GM19099 (cell line): ENCODE results near the gene SLC22A5.
A peak's percentile ranks its signal among the peaks of the same experiment; 100 is the strongest.

Source experiments
- POLR2A ChIP-seq: IDR thresholded peaks from 3 replicates; pipeline ENCODE4 v1.6.1; 2011; ENCODE audit warnings: low read depth; ENCODE audit not compliant: insufficient read length; ENCODE audit errors: extremely low read depth

Gene SLC22A5

DNA sequence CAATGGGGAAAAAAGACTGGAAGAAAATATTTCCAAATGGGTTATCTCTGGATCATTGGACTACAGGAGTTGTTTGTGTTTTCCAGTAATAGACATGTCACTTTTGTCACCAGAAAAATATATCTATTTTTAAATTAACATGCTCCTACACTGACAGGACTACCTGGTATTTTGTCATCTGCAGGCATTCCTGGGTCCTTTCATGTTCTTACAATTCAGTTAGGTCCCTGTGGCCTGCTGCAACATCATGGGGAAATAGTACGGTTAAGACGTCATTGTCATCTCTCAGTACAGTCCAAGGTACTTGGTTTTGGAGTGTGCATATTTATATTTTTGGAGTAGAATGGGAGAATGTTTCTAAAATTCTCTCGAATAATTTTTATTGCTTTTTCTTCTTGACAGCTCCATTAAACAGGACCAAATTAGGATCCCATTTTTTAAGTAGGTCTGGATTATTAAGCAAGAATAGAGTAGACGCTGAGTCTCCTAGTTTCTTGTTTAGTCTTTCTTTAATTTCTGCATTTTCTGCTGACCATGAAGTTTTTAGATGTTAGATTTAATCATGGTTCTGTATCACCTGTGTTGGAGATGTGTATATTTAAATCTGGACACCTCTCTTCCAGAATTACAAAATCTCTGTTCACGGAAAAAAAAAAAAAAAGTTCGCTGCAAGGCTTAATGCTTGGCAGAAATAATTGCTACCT is 46.9 kb downstream of the SLC22A5 start:
- no peak for TF ChIP-seq POLR2A

DNA sequence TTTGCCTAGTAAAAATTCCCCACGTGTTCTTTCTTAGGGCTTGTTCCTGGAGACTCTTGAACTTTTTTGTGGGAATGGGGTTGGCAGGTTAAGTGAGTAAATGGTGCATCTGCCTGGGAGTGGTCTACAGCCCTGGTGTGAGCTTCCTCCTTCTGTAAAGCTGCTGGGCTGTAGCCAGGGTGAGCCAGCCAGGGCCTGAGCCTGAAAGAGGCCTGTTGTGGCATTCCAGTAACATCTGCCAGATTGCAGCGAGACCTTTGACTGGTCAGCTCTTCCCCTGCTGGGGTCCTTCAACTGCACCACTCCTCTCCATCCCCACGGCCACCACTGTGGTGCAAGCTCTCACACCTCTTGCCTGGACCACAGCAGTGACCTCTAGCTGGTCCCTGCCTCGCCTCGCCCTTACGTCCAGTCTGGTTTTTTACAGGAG is 47.5 kb downstream of the SLC22A5 start:
- TF ChIP-seq POLR2A: no peak

DNA sequence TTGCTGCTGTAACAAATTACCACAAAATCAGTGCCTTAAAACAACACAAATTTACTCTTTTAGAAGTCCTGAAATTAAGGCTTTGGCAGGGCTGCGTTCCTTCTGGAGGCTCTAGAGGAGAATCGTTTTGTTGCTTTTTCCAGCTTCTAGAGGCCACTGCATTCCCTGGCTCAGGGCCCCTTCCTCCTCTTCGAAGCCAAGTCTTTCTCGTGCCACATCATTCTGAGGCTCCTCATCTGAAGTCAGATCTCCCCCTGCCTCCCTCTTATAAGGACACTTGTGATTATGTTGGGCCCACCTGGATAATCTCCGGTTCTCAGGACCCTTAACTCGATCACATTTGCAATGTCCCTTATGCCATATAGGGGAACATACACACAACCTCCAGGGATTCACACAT is 48.0 kb downstream of the SLC22A5 start:
- no peak for TF ChIP-seq POLR2A

DNA sequence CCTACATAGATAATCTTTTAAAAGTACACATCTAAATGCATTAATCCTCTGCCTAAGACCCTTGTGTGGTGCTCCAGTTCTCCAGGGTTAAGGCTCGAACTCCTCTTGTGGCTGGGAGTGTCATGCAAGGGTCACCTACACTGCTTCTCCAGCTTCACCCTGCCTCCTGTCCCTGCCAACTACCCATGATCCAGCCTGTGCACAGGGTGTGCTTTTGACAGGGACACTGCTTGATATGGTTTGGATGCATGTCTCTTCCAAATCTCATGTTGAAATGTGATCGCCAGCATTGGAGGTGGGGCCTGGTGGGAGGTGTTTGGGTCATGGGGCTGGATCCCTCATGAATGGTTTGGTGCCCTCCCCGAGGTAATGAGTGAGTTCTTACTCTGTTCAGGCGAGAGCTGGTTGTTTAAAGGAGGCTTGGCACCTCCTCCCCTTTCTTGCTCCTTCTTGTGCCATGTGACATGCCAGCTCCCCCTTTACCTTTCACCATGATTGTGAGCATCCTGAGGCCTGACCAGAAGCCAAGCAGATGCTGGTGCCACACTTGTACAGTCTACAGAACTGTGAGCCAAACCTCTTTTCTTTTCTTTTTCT is 48.5 kb downstream of the SLC22A5 start:
- no peak for TF ChIP-seq POLR2A

DNA sequence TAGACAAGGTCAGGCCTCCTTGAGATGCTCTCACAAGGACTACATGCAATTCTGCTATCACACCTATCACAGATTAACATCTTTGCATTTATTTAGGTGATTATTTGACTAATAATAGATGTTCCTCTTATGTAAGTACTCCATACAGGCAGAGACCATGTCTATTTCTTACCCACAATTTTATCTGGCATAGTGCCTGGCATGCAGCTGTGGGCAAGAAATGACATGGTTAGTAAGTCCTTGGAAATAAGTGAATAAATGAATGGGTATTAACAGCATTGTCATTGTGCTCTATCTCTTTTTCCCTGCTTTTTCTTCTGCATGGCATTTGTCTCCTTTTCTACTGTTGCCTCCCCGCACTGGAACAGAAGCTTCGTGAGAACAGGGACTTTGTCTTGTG is 49.4 kb downstream of the SLC22A5 start:
- TF ChIP-seq POLR2A: no peak

DNA sequence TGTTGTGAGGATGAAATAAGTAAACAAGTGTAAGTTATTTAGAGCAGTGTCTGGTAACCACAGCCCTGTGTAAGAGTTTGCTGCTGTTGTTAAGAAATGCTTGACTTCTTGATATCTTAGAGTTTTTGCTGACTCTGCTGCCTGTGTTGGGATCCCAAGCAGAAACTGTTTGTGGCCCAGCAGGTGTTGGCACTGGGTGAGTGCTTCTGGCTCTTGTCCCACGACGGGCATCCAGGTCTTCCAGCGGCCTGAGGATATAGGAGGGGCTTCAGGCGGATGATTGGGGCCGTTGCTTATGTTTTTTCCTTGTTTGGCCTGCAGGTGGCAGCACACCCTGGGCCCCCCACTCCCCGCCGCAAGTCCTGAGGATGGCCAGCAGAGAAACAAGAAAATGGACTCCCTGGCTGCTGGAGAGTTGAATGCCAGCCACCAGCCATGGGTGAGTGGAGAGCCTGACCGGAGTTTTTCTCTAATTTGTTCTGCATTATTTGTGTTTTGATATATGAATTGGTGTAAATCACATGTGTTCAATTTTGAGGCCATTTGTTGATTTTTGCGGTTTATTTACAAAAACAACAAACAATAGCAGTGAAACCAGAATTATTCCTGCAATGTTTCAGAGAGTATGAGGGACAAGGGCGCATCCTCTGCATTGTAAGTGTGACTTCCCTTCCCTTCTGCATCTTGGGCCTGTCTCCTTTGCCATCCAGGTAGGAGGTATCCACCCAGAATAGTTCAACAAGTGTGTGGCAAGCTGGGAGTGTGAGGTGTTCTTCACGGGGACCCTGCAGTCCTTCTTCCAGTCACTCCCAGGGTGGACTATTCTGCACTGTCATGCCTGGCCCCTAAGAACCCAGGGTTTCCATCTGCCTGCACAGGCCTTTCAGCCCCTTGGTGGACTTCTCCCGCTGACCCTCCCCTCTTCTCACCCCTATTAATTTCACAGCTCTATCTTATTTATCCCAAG is 50.3 kb downstream of the SLC22A5 start:
- TF ChIP-seq POLR2A: peak; percentile 15

DNA sequence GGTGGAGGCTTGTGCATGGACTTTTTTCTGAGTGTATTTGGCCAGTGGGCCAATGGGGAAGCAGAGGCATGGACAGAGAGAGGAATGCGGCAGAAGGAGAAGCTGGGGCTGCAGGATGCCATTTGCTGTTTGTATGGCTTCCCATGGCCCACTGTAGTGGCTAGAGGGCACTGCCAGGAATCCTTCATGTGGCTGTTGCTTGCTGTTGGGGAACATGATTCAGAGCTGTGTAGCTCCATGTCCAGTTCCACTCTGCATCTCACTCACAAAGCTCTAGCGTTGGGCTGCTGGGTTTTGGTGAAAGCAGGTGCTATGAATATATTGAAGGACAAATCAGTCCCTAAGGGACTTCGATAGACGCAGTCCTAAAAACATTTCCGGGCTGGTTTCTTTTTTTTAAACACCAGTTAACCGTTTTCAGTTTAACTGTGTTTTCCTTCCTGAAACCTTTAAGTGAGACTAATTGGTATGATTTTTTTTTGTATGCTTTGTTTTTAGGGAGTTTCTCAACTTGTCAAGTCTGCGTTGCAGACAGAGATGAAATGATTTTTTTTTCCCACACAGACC is 51.3 kb downstream of the SLC22A5 start:
- peak; percentile 60 for TF ChIP-seq POLR2A

DNA sequence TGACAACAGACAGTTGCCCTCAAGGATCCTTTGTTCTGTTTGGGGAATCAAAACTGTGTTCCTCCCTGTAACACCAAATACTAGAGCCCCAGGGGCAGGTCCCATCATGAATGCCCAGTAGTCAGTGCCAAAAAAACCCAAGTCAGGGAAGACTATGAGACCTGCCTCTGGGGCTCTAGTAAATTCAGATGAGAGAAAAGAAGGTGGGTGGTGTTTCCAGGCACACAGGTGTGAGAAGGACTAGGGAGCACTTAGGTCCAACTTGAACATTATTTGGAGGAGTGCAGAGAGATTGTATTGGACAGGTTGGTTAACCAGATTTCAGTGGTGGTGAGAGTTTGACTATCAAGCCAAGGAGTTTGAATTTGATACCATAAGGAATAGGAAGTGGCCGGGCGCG is 52.0 kb downstream of the SLC22A5 start:
- TF ChIP-seq POLR2A: no peak

DNA sequence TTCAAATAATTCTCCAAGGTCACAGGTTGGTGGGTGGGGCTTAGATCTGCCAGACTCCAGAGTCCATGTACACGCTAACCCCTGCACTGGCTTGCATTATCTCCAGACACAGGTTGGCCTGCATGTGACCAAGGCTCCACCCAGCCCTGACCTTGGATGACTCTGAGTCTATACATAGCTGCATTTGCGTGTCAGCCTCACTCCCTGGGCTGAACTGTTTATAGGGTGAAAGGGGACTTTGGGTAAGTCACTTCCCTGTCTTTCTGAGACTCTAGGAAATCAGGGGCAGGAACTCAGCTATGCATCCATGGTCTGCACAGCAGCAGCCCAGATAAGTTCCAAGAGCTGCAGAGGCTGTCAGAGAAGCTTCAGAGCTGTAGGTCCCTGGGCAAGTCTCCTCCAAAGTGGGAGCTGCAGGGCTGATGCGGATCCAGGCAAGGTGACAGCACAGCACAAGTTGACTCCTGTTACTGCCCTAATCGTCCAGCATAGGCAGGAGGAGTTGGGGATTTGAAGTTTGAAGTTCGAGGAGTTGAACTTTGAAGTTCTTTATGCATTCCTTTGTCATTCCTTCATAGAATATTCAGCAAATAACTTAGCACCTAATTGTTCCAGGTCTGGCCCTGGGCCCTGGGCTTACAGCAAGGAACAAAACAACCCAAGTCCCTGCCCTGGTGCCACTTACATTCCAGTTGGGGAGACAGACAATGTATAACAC is 53.4 kb downstream of the SLC22A5 start:
- TF ChIP-seq POLR2A: no peak

DNA sequence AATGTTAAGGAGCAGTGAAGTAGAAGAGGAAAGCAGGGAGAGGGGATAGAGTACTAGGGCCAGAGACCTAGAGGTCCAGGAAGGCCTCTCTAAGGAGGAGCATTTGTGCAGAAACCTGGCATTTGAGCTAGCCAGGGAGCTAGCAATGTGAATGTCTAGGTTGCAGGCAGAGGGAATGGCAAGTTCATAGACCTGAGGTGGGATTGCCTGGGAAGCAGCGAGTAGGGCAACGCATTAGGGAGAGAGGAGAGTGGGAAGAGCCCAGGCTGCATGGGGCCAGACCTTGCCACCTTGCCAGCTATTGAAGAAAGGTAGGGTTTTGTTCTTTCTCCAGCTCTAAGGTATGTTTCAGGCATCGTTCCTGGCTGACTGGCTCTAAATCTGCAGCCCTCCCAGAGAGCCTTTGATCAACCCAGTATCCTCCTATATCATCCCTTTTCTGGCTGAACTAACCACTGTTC is 54.0 kb downstream of the SLC22A5 start:
- no peak for TF ChIP-seq POLR2A

DNA sequence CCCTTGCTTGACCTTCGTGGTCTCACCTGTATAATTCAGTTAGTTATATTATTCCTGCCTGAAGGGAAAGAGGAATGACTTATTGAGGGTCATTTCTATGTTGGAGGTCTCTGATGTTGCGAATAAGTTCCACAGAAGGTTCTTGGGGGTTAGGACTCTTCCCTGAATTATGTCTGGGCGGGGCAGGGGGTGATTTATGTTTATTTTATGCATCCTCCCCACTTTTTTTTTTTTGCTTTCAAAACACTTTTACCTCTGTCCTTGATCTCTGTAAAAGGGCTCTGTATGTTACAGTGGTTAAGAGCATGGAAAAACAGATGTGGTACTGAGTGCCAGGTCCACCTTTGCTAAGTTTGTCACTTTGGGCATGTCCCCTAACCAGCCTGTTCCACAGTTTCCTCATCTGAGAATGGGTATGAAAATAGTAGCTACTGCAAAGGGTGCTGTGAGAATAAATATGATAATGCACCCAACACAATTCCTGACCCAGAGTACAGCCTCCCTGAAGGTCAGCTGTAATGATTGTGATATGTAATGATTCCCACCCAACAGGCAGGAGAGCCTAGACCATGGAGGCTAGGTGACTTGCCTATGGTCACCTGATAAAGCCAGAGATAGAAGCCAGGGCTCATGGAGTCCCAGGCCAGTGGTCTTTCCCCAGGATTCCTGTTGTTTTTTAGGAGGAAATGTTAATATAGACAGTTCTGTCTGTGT is 54.8 kb downstream of the SLC22A5 start:
- TF ChIP-seq POLR2A: no peak

DNA sequence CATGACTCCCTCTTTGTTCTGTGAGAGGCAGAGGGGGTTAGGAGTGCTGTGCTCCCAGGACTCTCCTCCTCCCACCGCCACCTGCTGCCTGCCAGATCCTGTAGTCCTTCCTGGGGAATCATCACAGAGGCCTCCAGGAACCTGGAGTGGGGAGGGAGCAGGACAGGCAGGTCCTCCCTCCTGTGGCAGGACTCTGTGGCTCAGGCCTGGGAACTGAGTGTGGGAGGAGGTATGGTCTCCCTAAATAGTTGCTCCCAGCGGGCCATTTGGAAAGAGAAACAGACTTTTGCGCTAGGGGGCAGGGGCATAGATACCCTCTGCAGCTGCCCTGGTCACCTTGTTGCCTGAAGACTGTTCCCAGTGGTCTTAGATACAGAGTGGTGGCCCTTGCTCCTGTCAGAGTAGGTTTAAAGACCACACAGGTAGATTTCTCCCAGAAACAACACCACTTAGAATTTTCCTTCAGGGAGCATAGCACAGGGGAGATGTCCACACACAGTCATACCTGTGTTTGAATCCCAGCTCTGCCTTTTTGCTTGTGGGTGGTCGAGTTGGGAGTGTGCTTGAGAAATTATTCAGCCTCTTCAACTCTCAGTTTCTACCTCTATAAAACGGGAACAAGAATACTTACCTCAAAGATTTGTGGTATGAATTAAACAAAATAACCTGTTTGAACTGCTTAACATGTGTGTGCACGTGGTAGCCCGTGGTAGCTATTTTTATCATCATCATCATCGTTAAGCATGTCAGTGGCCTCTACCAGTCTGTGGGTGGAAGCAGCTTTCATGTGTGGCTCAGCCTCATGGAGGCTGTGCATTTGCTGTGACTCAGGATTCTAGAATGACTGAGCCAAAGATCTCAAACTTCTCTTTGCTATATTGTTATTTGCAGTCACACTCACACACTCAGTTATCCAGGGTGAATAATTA is 55.8 kb downstream of the SLC22A5 start:
- TF ChIP-seq POLR2A: peak; percentile 59

DNA sequence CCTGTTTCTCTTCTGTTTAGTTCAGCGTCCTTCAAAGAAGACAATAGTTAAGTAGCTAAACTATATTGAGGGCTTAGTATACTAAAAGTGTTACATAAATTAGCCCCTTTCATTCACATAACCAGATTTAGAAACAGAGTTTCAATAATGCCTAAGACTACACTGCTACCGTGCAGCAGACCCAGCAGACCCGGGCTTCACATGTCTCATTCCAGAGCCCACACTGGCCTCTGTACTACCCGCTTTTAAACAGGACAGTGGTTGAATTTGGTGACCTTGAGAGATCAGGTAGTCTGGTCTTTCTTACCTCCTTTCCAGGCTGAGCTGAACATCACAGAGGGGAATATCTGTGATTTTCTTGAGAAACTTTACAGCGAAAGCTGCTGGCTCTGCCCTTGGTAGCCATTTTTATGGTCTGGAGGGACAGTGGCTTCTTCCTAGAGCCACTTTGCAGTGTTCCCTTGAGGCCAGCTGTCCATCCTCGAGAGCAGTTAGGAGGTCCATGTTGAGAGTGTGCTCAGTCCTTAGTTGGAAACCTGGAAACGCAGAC is 56.5 kb downstream of the SLC22A5 start:
- no peak for TF ChIP-seq POLR2A
